Ishikawa (cell line): ENCODE data around the gene TRAF4.

ENCODE experiments used
- CEBPB ChIP-seq: IDR thresholded peaks from 2 replicates; pipeline ENCODE4 v1.6.1; 2012
- CREB1 ChIP-seq: IDR thresholded peaks from 2 replicates; pipeline ENCODE4 v1.6.1; 2012; ENCODE audit warnings: low read depth
- EGR1 ChIP-seq: IDR thresholded peaks from 2 replicates; pipeline ENCODE4 v1.6.1; 2012
- EP300 ChIP-seq: IDR thresholded peaks from 2 replicates; pipeline ENCODE4 v1.6.1; 2012; ENCODE audit warnings: borderline replicate concordance
- FOXM1 ChIP-seq: IDR thresholded peaks from 2 replicates; pipeline ENCODE4 v1.6.1; 2012; ENCODE audit warnings: low read depth, borderline replicate concordance
- NFIC ChIP-seq: IDR thresholded peaks from 2 replicates; pipeline ENCODE4 v1.6.1; 2012
- RAD21 ChIP-seq: IDR thresholded peaks from 2 replicates; pipeline ENCODE4 v1.6.1; 2012; ENCODE audit warnings: low read depth
- REST ChIP-seq: IDR thresholded peaks from 2 replicates; pipeline ENCODE4 v1.6.1; 2012; ENCODE audit warnings: low read depth, mild to moderate bottlenecking
- TAF1 ChIP-seq: IDR thresholded peaks from 2 replicates; pipeline ENCODE4 v1.6.1; 2012; ENCODE audit warnings: low read depth, mild to moderate bottlenecking
- TCF12 ChIP-seq: IDR thresholded peaks from 2 replicates; pipeline ENCODE4 v1.6.1; 2012; ENCODE audit warnings: low read depth
- TEAD4 ChIP-seq: IDR thresholded peaks from 2 replicates; pipeline ENCODE4 v1.6.1; 2012
- USF1 ChIP-seq: IDR thresholded peaks from 2 replicates; pipeline ENCODE4 v1.6.1; 2012
- YY1 ChIP-seq: IDR thresholded peaks from 2 replicates; pipeline ENCODE4 v1.6.1; 2012; ENCODE audit warnings: low read depth
- ZBTB7A ChIP-seq: IDR thresholded peaks from 2 replicates; pipeline ENCODE4 v1.6.1; 2012; ENCODE audit warnings: low read depth
- TF ChIP-seq, protein P1 (sequence below): IDR thresholded peaks from 2 replicates; pipeline ENCODE4 v1.6.1; 2012

The TRAF4 gene

GRCh38 chr17:28712705-28713415 is 31.0 kb upstream of the TRAF4 start:
- TF ChIP-seq TAF1 (no peak), NFIC (no peak), EP300 (no peak), FOXM1 (no peak), TCF12 (no peak), RAD21 (no peak), USF1 (no peak)

GRCh38 chr17:28714281-28714680 is 29.5 kb upstream of the TRAF4 start:
- no peak for TF ChIP-seq TAF1
- no peak for TF ChIP-seq REST
- no peak for TF ChIP-seq YY1
- no peak for TF ChIP-seq USF1
- TF ChIP-seq TCF12 = no peak
- TF ChIP-seq, protein P1, sequence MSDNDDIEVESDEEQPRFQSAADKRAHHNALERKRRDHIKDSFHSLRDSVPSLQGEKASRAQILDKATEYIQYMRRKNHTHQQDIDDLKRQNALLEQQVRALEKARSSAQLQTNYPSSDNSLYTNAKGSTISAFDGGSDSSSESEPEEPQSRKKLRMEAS = no peak

GRCh38 chr17:28715217-28715616 is 28.6 kb upstream of the TRAF4 start:
- TF ChIP-seq, protein P1 = no peak
- TF ChIP-seq CREB1 = no peak

- TF ChIP-seq REST (0 out of 2 replicates have a peak, but pooled peaks have one; percentile 32), EP300 (no peak), EGR1 (peak; percentile 51; the same call in 1 of the 2 replicates), YY1 (no peak), TEAD4 (no peak), CEBPB (no peak), TAF1 (0 out of 2 replicates have a peak, but pooled peaks have one; percentile 27), RAD21 (no peak), USF1 (no peak), NFIC (no peak), CREB1 (no peak), ZBTB7A (no peak), TCF12 (no peak), FOXM1 (no peak)
- TF ChIP-seq, protein P1 = 0 out of 2 replicates have a peak, but pooled peaks have one; percentile 15
These were observed 26.9 kb upstream of the TRAF4 start for GRCh38 chr17:28716740-28717577.

- TF ChIP-seq, protein P1 = peak; percentile 50; the same call in 1 of the 2 replicates
- TF ChIP-seq RAD21 (no peak), EP300 (no peak; the same call in 1 of the 2 replicates), NFIC (peak; percentile 73), YY1 (no peak), CREB1 (no peak), REST (no peak), USF1 (no peak), FOXM1 (no peak), ZBTB7A (peak; percentile 99), TAF1 (peak; percentile 72), TCF12 (peak; percentile 46; the same call in 1 of the 2 replicates), EGR1 (peak; percentile 93), CEBPB (no peak), TEAD4 (peak; percentile 72; the same call in 1 of the 2 replicates)
These were observed 26.1 kb upstream of the TRAF4 start, which contains the start of gene RAB34 for GRCh38 chr17:28717578-28718332. Gene RAB34, minus strand, starts transcription at chr17:28717868. Its CDS starts 602 bp downstream, at chr17:28717266.
